H9 (cell line): Measurements from ENCODE around the gene MSI2. TPM values are rescaled to one million over a fixed set of nuclear protein-coding genes. Genes with fewer than 3 reads are reported as not detected.

Experiments used
- DNase-seq: peaks from one replicate; pipeline ENCODE4 v3.0.0-alpha.2; 2017
- H2AFZ ChIP-seq: one replicate; pipeline ENCODE4 v1.6.1; 2013; ENCODE audit warnings: mild to moderate bottlenecking, low read length, control low read depth, moderate library complexity
- H2AK5ac ChIP-seq: 2 replicates; pipeline ENCODE4 v1.6.1; 2013; ENCODE audit warnings: low read length, control low read depth, mixed read lengths; ENCODE audit not compliant: insufficient read length
- H2BK120ac ChIP-seq: one replicate; pipeline ENCODE4 v1.6.1; 2013; ENCODE audit warnings: low read depth, mild to moderate bottlenecking, low read length, control low read depth, inconsistent platforms; ENCODE audit not compliant: poor library complexity, severe bottlenecking
- H2BK12ac ChIP-seq: 2 replicates; pipeline ENCODE4 v1.6.1; 2013; ENCODE audit warnings: low read length, control low read depth, mixed read lengths, low read depth; ENCODE audit not compliant: insufficient read length
- H2BK15ac ChIP-seq: 2 replicates; pipeline ENCODE4 v1.6.1; 2013; ENCODE audit warnings: low read depth, low read length, control low read depth
- H2BK20ac ChIP-seq: one replicate; pipeline ENCODE4 v1.6.1; 2013; ENCODE audit warnings: low read depth, mild to moderate bottlenecking, low read length, control low read depth, inconsistent platforms; ENCODE audit not compliant: poor library complexity, severe bottlenecking
- H2BK5ac ChIP-seq: 2 replicates; pipeline ENCODE4 v1.6.1; 2013; ENCODE audit warnings: low read length, control low read depth, mixed read lengths; ENCODE audit not compliant: insufficient read length
- H3K14ac ChIP-seq: 2 replicates; pipeline ENCODE4 v1.6.1; 2013; ENCODE audit warnings: low read length, control low read depth; ENCODE audit not compliant: insufficient read depth
- H3K18ac ChIP-seq: 2 replicates; pipeline ENCODE4 v1.6.1; 2013; ENCODE audit warnings: low read depth, mild to moderate bottlenecking, mixed read lengths, low read length, control low read depth; ENCODE audit not compliant: insufficient read length
- H3K23ac ChIP-seq: 2 replicates; pipeline ENCODE4 v1.6.1; 2013; ENCODE audit warnings: low read length, control low read depth, mixed read lengths, low read depth; ENCODE audit not compliant: insufficient read length
- H3K23me2 ChIP-seq: 2 replicates; pipeline ENCODE4 v1.6.1; 2013; ENCODE audit warnings: low read depth, mild to moderate bottlenecking, mixed read lengths, low read length, control low read depth; ENCODE audit not compliant: insufficient read length, poor library complexity, severe bottlenecking
- H3K27ac ChIP-seq: 2 replicates; pipeline ENCODE4 v1.5.1; 2013; ENCODE audit warnings: low read length, control low read depth, mixed read lengths, low read depth; ENCODE audit not compliant: insufficient read length
- H3K27me3 ChIP-seq: 2 replicates; pipeline ENCODE4 v1.6.1; 2013; ENCODE audit warnings: low read length, control low read depth, inconsistent platforms; ENCODE audit not compliant: insufficient read depth
- H3K4ac ChIP-seq: 2 replicates; pipeline ENCODE4 v1.6.1; 2013; ENCODE audit warnings: low read depth, mild to moderate bottlenecking, control low read depth, inconsistent platforms, low read length, moderate library complexity
- H3K4me1 ChIP-seq: 2 replicates; pipeline ENCODE4 v1.6.1; 2013; ENCODE audit warnings: low read length, control low read depth, inconsistent platforms; ENCODE audit not compliant: insufficient read depth
- H3K4me2 ChIP-seq: 2 replicates; pipeline ENCODE4 v1.6.1; 2013; ENCODE audit warnings: low read length, control low read depth, mixed read lengths; ENCODE audit not compliant: insufficient read length, insufficient read depth
- H3K56ac ChIP-seq: 2 replicates; pipeline ENCODE4 v1.6.1; 2013; ENCODE audit warnings: low read depth, mild to moderate bottlenecking, mixed read lengths, low read length, control low read depth; ENCODE audit not compliant: insufficient read length
- H3K79me1 ChIP-seq: 2 replicates; pipeline ENCODE4 v1.6.1; 2013; ENCODE audit warnings: low read depth, mild to moderate bottlenecking, moderate library complexity, low read length, control low read depth, inconsistent platforms; ENCODE audit not compliant: insufficient read depth, poor library complexity, severe bottlenecking
- H3K79me2 ChIP-seq: 2 replicates; pipeline ENCODE4 v1.6.1; 2013; ENCODE audit warnings: low read length, control low read depth, inconsistent platforms; ENCODE audit not compliant: insufficient read depth
- H3K9ac ChIP-seq: 2 replicates; pipeline ENCODE4 v1.6.1; 2013; ENCODE audit warnings: low read length, control low read depth, mixed read lengths; ENCODE audit not compliant: insufficient read length; ENCODE audit errors: extremely low read depth
- H3K9me3 ChIP-seq: one replicate; pipeline ENCODE4 v1.6.1; 2013; ENCODE audit warnings: low read depth, low read length, inconsistent platforms; ENCODE audit not compliant: control insufficient read depth
- H3T11ph ChIP-seq: one replicate; pipeline ENCODE4 v1.6.1; 2013; ENCODE audit warnings: mild to moderate bottlenecking, low read length, control low read depth, inconsistent platforms
- H4K20me1 ChIP-seq: one replicate; pipeline ENCODE4 v1.6.1; 2013; ENCODE audit not compliant: control insufficient read depth, insufficient read length, insufficient read depth
- H4K5ac ChIP-seq: 2 replicates; pipeline ENCODE4 v1.6.1; 2013; ENCODE audit warnings: low read depth, mild to moderate bottlenecking, mixed read lengths, low read length, control low read depth; ENCODE audit not compliant: insufficient read length
- H4K8ac ChIP-seq: replicated peaks from 2 replicates; pipeline ENCODE4 v1.6.1; 2013; ENCODE audit warnings: low read length, control low read depth, mixed read lengths, low read depth; ENCODE audit not compliant: insufficient read length
- H4K91ac ChIP-seq: 2 replicates; pipeline ENCODE4 v1.6.1; 2013; ENCODE audit warnings: low read depth, mild to moderate bottlenecking, moderate library complexity, mixed read lengths, low read length, control low read depth; ENCODE audit not compliant: insufficient read length
- H3K27ac Mint-ChIP-seq, 3 experiments: 2 replicates in 2 of 3; 3 replicates in 1 of 3; pipeline ENCODE4 v1.8.0; 2020 to 2021; ENCODE audit warnings: mixed read lengths in 3 of 3, mild to moderate bottlenecking in 1 of 3, moderate library complexity in 1 of 3
- H3K27me3 Mint-ChIP-seq: 2 replicates; pipeline ENCODE4 v1.8.0; 2021; ENCODE audit warnings: low read depth, mild to moderate bottlenecking, moderate library complexity, mixed read lengths
- H3K36me3 Mint-ChIP-seq, 3 experiments: 2 replicates in 2 of 3; 3 replicates in 1 of 3; pipeline ENCODE4 v1.8.0; 2020 to 2021; ENCODE audit warnings: low read depth in 3 of 3, mixed read lengths in 3 of 3; ENCODE audit not compliant: insufficient read depth in 1 of 3
- H3K4me1 Mint-ChIP-seq, 2 experiments: 2 replicates each; pipeline ENCODE4 v1.8.0; 2020; ENCODE audit warnings: mixed read lengths in 2 of 2
- H3K4me3 Mint-ChIP-seq, 2 experiments: 2 replicates in 1 of 2; 3 replicates in 1 of 2; pipeline ENCODE4 v1.8.0; 2020 to 2021; ENCODE audit warnings: mild to moderate bottlenecking in 2 of 2, mixed read lengths in 2 of 2, moderate library complexity in 1 of 2
- H3K9me3 Mint-ChIP-seq, 2 experiments: 2 replicates in 1 of 2; 3 replicates in 1 of 2; pipeline ENCODE4 v1.8.0; 2020; ENCODE audit warnings: mild to moderate bottlenecking in 2 of 2, mixed read lengths in 2 of 2, moderate library complexity in 1 of 2
- WGBS: extraction: QIAGEN DNeasy Blood & Tissue Kit; methylation state at CpG from one replicate; pipeline ENCODE4 v1.1.7; 2013; ENCODE audit warnings: missing lambda C conversion rate, low lambda C conversion rate, mixed read lengths; ENCODE audit not compliant: insufficient read length; ENCODE audit errors: extremely low coverage; 5-methylcytosine and 5-hydroxymethylcytosine counted together
- total RNA-seq: library from RNA; stranded (reverse); gene quantifications from 2 replicates; pipeline ENCODE4 v1.2.1, GENCODE V29; 2021
- TF ChIP-seq, protein P1 (sequence below): fragments of 200-600 bp; sonication (generic); conservative IDR thresholded peaks from 3 replicates; pipeline ENCODE4 v1.8.0; 2021; ENCODE audit warnings: antibody characterized with exemption, mild to moderate bottlenecking

MSI2 gene
- total RNA-seq, 1 experiment from 2014 or later, result 98.5 TPM

DNA sequence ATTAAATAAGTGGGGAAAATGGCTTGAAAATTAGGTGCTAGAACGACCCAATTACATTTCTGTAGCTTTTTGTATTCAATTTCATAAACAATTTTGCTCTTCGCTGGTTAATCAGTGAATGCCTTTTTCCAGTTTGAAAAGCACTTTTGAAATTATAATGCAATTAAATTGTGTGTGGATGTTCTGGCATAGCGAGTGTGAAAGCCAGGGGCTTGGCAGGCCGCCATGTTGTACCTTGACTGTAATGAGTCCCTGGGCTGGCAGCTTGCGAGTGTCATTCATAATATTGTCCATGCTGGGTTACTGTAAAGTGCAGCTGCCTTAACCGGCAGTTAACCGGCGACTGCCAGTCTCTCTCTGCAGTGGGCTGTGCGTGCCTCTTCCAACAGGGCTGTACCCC lies 310.9 kb downstream of the MSI2 start:
- no peak overlapping the region for H3K4ac ChIP-seq
- no peak overlapping the region for H3K14ac ChIP-seq
- no peak overlapping the region for H3K23ac ChIP-seq
- TF ChIP-seq, protein P1, sequence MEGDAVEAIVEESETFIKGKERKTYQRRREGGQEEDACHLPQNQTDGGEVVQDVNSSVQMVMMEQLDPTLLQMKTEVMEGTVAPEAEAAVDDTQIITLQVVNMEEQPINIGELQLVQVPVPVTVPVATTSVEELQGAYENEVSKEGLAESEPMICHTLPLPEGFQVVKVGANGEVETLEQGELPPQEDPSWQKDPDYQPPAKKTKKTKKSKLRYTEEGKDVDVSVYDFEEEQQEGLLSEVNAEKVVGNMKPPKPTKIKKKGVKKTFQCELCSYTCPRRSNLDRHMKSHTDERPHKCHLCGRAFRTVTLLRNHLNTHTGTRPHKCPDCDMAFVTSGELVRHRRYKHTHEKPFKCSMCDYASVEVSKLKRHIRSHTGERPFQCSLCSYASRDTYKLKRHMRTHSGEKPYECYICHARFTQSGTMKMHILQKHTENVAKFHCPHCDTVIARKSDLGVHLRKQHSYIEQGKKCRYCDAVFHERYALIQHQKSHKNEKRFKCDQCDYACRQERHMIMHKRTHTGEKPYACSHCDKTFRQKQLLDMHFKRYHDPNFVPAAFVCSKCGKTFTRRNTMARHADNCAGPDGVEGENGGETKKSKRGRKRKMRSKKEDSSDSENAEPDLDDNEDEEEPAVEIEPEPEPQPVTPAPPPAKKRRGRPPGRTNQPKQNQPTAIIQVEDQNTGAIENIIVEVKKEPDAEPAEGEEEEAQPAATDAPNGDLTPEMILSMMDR, result no peak
- H4K20me1 ChIP-seq, result no peaks in the 10 kb centered on the region
- H3K23me2 ChIP-seq, result no peaks in the 10 kb centered on the region
- Mint-ChIP-seq H3K4me1 (peaks cover 11 to 14% of the 10 kb centered on the region in 2 experiments), H3K27me3 (no peaks in the 10 kb centered on the region; the same call in 1 of the 2 replicates), H3K27ac (peak overlapping the region in 1 of 3 experiments; percentile 23; a peak in 1 of 7 replicates), H3K4me3 (no peak overlapping the region), H3K36me3 (no peaks in the 10 kb centered on the region; a peak in 1 of 7 replicates), H3K9me3 (no peaks in the 10 kb centered on the region)
- no peak overlapping the region for H3T11ph ChIP-seq
- no CpG with 5 or more reads among the region's 9 CpGs for WGBS
- no peak overlapping the region for H2AFZ ChIP-seq
- H3K4me1 ChIP-seq, result no peaks in the 10 kb centered on the region; the same call in none of the 2 replicates
- no peaks in the 10 kb centered on the region for H3K79me1 ChIP-seq
- H2BK5ac ChIP-seq, result no peak overlapping the region
- no peak for DNase-seq
- H4K5ac ChIP-seq, result no peak overlapping the region
- no peak overlapping the region for H2AK5ac ChIP-seq
- H3K9me3 ChIP-seq, result no peaks in the 10 kb centered on the region
- no peak overlapping the region for H2BK120ac ChIP-seq
- H3K9ac ChIP-seq, result no peak overlapping the region
- no peaks in the 10 kb centered on the region for H3K79me2 ChIP-seq
- no peak overlapping the region for H3K18ac ChIP-seq
- no peak overlapping the region for H3K4me2 ChIP-seq
- H3K27me3 ChIP-seq, result no peaks in the 10 kb centered on the region
- no peak overlapping the region for H4K91ac ChIP-seq
- H2BK15ac ChIP-seq, result no peak overlapping the region
- no peak overlapping the region for H3K56ac ChIP-seq
- H4K8ac ChIP-seq, result no peak overlapping the region
- H2BK20ac ChIP-seq, result no peak overlapping the region
- no peak overlapping the region for H2BK12ac ChIP-seq
- no peak overlapping the region for H3K27ac ChIP-seq
